ENCODE results near the gene NUAK2.
"Not testable (repeated sequence)": the region's sequence is repeated elsewhere in the genome, so short reads cannot be mapped to it uniquely, and the experiment has no call there.

NUAK2 gene

DNA sequence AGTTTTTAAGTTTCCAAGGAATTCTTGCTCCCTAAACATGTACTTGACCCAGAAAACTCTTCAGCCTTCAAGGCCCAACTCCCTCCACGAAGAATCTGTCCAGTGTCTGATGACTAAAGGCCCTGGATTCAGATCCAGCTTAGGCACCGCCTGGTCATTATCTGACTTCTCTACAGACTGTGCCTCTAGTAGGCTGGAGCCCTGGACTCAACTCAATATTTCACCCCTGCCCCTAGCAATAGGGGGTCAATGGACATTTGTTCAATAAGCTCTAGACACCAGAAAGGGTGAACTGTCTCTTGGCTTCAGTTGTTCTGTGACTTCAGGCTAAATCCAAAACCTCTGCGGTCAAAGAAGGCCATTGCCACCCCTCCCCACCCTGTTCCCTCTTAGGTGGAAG lies 34.5 kb downstream of the NUAK2 start:
- no peak overlapping the region for H3K9ac ChIP-seq (ENCODE audit: low read length)

DNA sequence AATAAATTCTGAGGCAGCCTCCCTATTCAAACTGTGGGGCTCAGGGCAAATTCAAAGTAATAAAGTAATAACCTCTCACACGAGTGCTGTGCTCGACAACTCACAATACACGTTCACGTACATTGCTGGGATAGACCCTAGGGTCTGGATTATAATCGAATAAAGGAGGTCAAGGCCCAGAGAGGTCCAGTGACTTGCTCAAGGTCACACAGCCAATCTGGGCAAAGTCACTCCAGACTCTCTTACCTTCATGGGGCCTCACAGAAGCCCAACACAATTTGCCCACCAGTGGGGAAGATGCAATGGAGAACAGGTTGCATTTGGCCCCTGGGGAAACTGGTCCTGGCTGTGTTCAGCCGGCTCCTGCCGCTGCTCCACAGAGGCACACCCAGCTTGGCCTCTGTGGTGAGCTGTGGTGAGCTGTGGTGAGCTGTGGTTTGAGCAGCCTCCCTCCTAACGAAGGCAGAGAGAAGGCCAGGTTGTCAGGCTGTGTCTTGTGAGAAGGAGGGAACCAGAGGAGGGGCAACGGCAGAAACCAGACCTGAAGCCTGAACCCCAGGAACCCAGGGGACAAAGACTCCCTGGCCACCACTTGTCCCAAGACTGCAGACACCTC lies 35.1 kb downstream of the NUAK2 start:
- Histone ChIP-seq H3K36me3 (ENCODE audit: control insufficient read depth, low read depth, low read length) (no peaks in the 10 kb centered on the region), H3K9me3 (ENCODE audit: control insufficient read depth, low read depth, low read length) (no peaks in the 10 kb centered on the region), H3K4me3 (ENCODE audit: low read length) (no peak overlapping the region), H3K27me3 (ENCODE audit: control insufficient read depth, insufficient read depth, low read length) (no peaks in the 10 kb centered on the region), H3K4me1 (ENCODE audit: control insufficient read depth, low read depth, low read length) (peaks cover 46% of the 10 kb centered on the region), H3K9ac (ENCODE audit: low read length) (no peak overlapping the region), H3K27ac (ENCODE audit: low read length) (no peak overlapping the region)

More for the DNA sequence above, 34.5 kb downstream of the NUAK2 start:
- Histone ChIP-seq H3K4me1 (ENCODE audit: control insufficient read depth, low read depth, low read length) (peaks cover 46% of the 10 kb centered on the region), H3K27me3 (ENCODE audit: control insufficient read depth, insufficient read depth, low read length) (no peaks in the 10 kb centered on the region), H3K27ac (ENCODE audit: low read length) (no peak overlapping the region), H3K9me3 (ENCODE audit: control insufficient read depth, low read depth, low read length) (no peaks in the 10 kb centered on the region), H3K36me3 (ENCODE audit: control insufficient read depth, low read depth, low read length) (no peaks in the 10 kb centered on the region), H3K4me3 (ENCODE audit: low read length) (no peak overlapping the region)

DNA sequence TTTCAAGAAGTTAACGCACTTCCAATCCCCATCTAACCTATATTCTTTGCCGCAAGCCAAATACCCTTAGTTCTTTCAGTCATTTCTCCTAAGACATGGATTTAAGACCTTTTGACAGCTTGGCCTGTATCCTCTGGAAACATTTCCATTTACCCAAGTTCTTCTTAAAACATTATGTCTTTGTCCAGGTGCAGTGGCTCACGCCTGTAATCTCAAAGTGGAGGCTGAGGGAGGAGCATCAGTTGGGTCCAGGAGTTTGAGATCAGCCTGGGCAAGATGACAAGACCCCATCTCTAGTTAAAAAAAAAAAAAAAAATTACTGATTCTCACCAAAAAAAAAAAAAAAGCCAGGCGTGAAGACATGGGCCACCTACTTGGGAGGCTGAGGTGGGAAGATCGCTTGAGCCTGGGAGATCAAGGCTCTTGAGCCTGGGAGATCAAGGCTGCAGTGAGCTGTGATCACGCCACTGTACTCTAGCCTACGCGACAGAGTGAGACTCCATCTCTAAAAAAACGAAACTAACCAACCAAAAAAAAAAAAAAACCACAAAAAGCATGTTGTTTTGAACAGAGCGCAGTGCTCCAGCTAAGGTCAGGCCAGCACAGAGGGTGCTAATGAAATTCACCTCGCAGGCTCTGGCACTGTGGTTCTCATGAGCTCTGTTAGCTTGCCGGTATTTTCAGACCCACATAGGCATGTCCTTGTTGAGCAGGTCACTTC lies 36.0 kb downstream of the NUAK2 start:
- Histone ChIP-seq H3K4me1 (ENCODE audit: control insufficient read depth, low read depth, low read length) (peaks cover 46% of the 10 kb centered on the region), H3K27ac (ENCODE audit: low read length) (no peak overlapping the region), H3K9me3 (ENCODE audit: control insufficient read depth, low read depth, low read length) (no peaks in the 10 kb centered on the region), H3K27me3 (ENCODE audit: control insufficient read depth, insufficient read depth, low read length) (no peaks in the 10 kb centered on the region), H3K4me3 (ENCODE audit: low read length) (no peak overlapping the region), H3K9ac (ENCODE audit: low read length) (no peak overlapping the region), H3K36me3 (ENCODE audit: control insufficient read depth, low read depth, low read length) (no peaks in the 10 kb centered on the region)

DNA sequence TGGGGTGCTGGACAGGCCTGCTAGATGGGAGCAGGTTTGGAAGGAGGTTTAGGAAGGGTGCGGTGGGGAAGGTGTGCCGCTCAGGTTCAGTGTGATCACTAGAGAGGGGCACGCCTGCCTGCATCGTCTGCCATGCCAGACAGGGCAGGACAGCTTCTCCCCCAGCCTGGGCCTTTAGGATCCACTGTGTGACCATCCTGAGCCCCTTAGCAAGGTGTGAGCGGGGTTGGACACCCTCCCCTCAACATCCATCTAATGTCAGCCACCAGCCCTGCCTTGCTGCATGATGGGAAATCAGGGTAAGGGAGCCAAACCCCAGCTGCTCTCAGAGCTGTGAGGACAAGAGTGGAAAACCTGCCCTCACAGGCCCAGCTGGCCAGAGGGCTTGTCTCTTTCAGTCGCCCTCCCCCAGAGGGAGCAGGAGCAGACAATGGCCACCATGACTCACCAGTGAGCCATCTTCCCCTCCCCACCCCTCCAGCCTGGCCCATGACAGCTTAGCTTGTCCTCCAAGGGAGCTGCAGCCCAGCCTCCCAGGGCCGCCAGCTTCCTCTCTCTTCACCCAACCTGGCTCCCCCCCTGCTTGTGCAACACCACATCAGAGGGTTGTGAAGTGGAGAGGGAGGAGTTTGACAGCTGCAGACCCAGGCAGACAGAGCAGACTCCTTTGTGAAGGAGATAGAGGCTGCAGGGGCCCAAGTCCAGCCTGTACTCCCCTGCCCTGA lies 37.0 kb downstream of the NUAK2 start:
- H3K9ac ChIP-seq (ENCODE audit: low read length): peak overlapping the region; percentile 8
- no peak overlapping the region for H3K4me3 ChIP-seq (ENCODE audit: low read length)
- H3K36me3 ChIP-seq (ENCODE audit: control insufficient read depth, low read depth, low read length): no peaks in the 10 kb centered on the region
- peaks cover 46% of the 10 kb centered on the region for H3K4me1 ChIP-seq (ENCODE audit: control insufficient read depth, low read depth, low read length)
- no peaks in the 10 kb centered on the region for H3K27me3 ChIP-seq (ENCODE audit: control insufficient read depth, insufficient read depth, low read length)
- H3K27ac ChIP-seq (ENCODE audit: low read length): no peak overlapping the region
- no peaks in the 10 kb centered on the region for H3K9me3 ChIP-seq (ENCODE audit: control insufficient read depth, low read depth, low read length)

- H3K9ac ChIP-seq (ENCODE audit: low read length): no peak overlapping the region
- H3K27ac ChIP-seq (ENCODE audit: low read length): no peak overlapping the region
Observed at GRCh38 chr1:205283270-205284147, 38.0 kb downstream of the NUAK2 start.

GRCh38 chr1:205280666-205281395 lies 40.7 kb downstream of the NUAK2 start:
- not testable (repeated sequence) for H3K27ac ChIP-seq (ENCODE audit: low read length)
- H3K4me1 ChIP-seq (ENCODE audit: control insufficient read depth, low read depth, low read length): peaks cover 22% of the 10 kb centered on the region

More at GRCh38 chr1:205283270-205284147, 38.0 kb downstream of the NUAK2 start:
- Histone ChIP-seq H3K36me3 (ENCODE audit: control insufficient read depth, low read depth, low read length) (no peaks in the 10 kb centered on the region), H3K4me3 (ENCODE audit: low read length) (no peak overlapping the region), H3K9me3 (ENCODE audit: control insufficient read depth, low read depth, low read length) (no peaks in the 10 kb centered on the region), H3K27me3 (ENCODE audit: control insufficient read depth, insufficient read depth, low read length) (no peaks in the 10 kb centered on the region), H3K4me1 (ENCODE audit: control insufficient read depth, low read depth, low read length) (peaks cover 46% of the 10 kb centered on the region)

GRCh38 chr1:205279986-205280385 lies 41.6 kb downstream of the NUAK2 start:
- Histone ChIP-seq H3K4me1 (ENCODE audit: control insufficient read depth, low read depth, low read length) (peaks cover 14% of the 10 kb centered on the region), H3K27ac (ENCODE audit: low read length) (no peak overlapping the region), H3K36me3 (ENCODE audit: control insufficient read depth, low read depth, low read length) (no peaks in the 10 kb centered on the region), H3K9ac (ENCODE audit: low read length) (no peak overlapping the region), H3K27me3 (ENCODE audit: control insufficient read depth, insufficient read depth, low read length) (no peaks in the 10 kb centered on the region), H3K9me3 (ENCODE audit: control insufficient read depth, low read depth, low read length) (no peaks in the 10 kb centered on the region), H3K4me3 (ENCODE audit: low read length) (no peak overlapping the region)

More at GRCh38 chr1:205280666-205281395, 40.7 kb downstream of the NUAK2 start:
- not testable (repeated sequence) for H3K9ac ChIP-seq (ENCODE audit: low read length); H3K36me3 ChIP-seq (ENCODE audit: control insufficient read depth, low read depth, low read length); H3K9me3 ChIP-seq (ENCODE audit: control insufficient read depth, low read depth, low read length); H3K27me3 ChIP-seq (ENCODE audit: control insufficient read depth, insufficient read depth, low read length); H3K4me3 ChIP-seq (ENCODE audit: low read length)

- Histone ChIP-seq H3K36me3 (ENCODE audit: control insufficient read depth, low read depth, low read length) (no peaks in the 10 kb centered on the region), H3K4me1 (ENCODE audit: control insufficient read depth, low read depth, low read length) (peaks cover 10% of the 10 kb centered on the region), H3K4me3 (ENCODE audit: low read length) (no peak overlapping the region), H3K9ac (ENCODE audit: low read length) (no peak overlapping the region), H3K9me3 (ENCODE audit: control insufficient read depth, low read depth, low read length) (no peaks in the 10 kb centered on the region), H3K27me3 (ENCODE audit: control insufficient read depth, insufficient read depth, low read length) (no peaks in the 10 kb centered on the region), H3K27ac (ENCODE audit: low read length) (no peak overlapping the region)
Observed at GRCh38 chr1:205276689-205277065, 44.9 kb downstream of the NUAK2 start.

DNA sequence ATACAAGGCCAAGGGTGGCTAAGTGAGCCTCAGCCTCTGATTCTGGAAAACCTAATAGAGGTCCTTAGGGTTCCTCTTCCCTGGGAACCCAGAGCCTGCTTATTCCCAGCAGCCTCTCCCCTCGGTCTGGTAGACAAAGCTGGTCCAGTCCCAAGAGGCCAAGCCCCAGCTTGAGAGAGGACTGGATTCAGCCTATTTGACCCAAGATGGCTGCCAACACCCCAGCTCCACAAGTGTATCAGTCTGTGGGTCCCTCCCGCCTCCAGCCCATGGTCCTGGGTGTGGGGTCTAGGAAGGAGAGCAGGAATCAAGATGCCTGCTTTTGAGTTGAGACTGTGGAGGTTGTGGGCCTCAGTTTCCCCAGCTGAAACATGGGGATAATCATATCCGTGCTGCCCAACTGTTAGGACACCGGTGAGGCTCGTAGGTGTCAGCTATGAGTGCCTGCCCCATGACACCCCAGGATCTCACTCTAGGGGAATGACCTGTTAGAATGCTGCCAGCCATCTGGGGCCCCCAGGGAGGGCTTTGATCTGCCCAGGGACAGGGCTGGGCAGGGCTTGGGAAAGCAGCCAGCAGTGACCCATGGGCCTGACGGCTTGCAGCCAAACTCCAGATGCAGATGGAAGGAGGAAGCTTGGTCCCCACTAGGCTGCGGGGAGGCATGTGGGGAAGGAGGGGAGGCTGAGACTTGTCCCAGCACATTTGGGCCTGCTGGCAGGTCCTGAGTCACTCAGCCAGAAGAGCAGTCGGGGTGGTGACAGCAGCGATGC lies 45.4 kb downstream of the NUAK2 start:
- Histone ChIP-seq H3K27ac (ENCODE audit: low read length) (no peak overlapping the region), H3K36me3 (ENCODE audit: control insufficient read depth, low read depth, low read length) (no peaks in the 10 kb centered on the region), H3K4me1 (ENCODE audit: control insufficient read depth, low read depth, low read length) (peaks cover 10% of the 10 kb centered on the region)

DNA sequence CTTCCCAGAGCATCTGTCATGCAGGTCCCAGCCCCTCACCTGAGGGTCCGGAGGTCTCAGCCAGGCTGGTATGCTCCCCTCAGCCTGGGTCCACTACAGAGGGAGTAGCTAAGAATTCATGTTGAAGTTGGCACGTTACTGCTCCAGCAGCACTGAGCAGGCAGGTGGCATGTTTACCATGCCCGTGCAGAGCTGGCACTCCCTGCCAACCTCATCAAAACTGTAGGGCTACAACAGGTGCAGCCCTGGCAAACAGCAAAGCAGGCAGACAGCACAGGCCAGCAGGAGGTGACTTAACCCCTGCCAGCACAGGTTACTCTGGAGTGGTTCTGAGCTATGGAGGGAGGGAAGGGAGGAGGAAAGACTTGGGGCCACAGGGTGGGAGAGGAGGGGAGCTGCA lies 46.4 kb downstream of the NUAK2 start:
- H3K27me3 ChIP-seq (ENCODE audit: control insufficient read depth, insufficient read depth, low read length): no peaks in the 10 kb centered on the region
- H3K4me1 ChIP-seq (ENCODE audit: control insufficient read depth, low read depth, low read length): peaks cover 10% of the 10 kb centered on the region
- H3K36me3 ChIP-seq (ENCODE audit: control insufficient read depth, low read depth, low read length): no peaks in the 10 kb centered on the region
- no peak overlapping the region for H3K27ac ChIP-seq (ENCODE audit: low read length)
- no peak overlapping the region for H3K9ac ChIP-seq (ENCODE audit: low read length)
- no peak overlapping the region for H3K4me3 ChIP-seq (ENCODE audit: low read length)
- H3K9me3 ChIP-seq (ENCODE audit: control insufficient read depth, low read depth, low read length): no peaks in the 10 kb centered on the region

More for the DNA sequence above, 45.4 kb downstream of the NUAK2 start:
- H3K4me3 ChIP-seq (ENCODE audit: low read length): no peak overlapping the region
- H3K27me3 ChIP-seq (ENCODE audit: control insufficient read depth, insufficient read depth, low read length): no peaks in the 10 kb centered on the region
- H3K9ac ChIP-seq (ENCODE audit: low read length): no peak overlapping the region
- H3K9me3 ChIP-seq (ENCODE audit: control insufficient read depth, low read depth, low read length): no peaks in the 10 kb centered on the region

Data from iPS-18a (cell line).